Stimulated activated CD8-positive, alpha-beta memory T cell treated with anti-CD3 and anti-CD28 coated beads, Interleukin-12 subunit alpha, Interleukin-12 subunit beta, amount 100 ng/mL, for 4 hours (primary cell): ENCODE data around the gene KCNK2.

Experiments
- DNase-seq: peaks from one replicate; pipeline ENCODE4 v3.0.0-alpha.2; 2020; ENCODE audit warnings: low read depth

KCNK2 gene

DNA sequence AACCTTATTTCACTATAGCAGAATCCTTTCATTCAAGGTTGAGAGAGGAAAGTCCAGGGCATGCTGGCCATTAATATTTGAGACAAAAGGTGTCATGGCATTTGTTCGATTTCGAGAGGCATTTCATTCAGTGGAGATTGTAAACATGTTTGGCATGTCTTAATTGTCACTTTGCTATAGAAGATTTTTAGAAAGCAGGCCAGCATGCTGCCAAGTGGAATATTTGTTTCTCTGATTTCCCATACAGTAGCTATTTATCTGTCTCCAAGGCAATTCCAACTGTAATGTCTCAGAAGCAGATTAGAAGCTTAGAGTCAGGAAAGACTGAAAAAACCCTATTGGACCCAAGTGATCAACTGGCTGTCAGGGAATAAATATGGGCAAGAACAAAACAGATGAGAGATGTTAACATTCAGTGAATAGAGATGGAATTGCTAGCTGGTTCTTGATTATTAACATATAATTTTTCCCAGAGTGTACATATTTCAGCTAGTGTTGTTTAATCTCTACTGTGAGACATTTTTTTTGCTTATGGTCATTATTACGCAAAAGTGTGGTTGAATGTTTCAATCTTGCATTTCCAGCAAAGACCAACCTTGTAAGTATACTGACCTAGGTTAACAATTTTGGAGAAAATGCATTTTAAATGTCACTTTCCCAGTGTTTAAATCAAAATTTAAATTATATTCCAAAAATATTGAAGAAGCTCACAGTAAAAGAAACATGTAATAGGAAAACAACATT is 174.6 kb downstream of the KCNK2 start:
- no peak for DNase-seq

DNA sequence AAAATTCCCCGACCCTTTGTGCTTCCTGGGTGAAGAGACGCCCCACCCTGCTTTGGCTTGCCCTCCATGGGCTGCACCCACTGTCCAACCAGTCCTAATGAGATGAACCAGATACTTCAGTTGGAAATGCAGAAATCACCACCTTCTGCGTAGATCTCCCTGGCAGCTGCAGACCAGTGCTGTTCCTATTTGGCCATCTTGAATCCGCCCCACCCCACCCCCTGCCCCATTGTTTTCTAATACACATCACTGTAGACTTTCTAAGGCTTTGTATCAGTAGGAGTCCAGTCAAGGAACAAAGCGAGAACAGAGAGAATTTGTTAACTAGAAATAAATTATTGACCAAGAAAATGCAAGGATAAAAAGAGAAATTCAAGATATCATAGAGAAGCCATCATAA is 178.2 kb downstream of the KCNK2 start:
- DNase-seq, result no peak

DNA sequence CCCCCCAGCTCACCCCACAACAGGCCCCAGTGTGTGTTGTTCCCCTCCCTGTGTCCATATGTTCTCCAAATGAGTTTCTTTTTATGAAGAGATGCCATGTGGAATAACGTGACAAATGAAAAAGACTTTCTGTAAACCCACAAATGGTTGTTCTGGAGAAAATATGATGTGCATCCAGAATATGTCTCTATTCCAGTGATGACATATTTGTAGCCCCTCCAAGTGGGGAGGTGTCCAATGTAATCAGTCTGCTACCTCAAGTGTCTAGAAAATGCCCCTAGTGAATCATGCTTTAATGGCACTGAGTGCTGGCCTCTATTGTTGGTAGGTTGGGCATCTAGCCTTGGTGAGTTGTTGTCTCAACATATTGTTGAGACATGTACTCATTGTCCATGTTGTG is 179.6 kb downstream of the KCNK2 start:
- no peak for DNase-seq

DNA sequence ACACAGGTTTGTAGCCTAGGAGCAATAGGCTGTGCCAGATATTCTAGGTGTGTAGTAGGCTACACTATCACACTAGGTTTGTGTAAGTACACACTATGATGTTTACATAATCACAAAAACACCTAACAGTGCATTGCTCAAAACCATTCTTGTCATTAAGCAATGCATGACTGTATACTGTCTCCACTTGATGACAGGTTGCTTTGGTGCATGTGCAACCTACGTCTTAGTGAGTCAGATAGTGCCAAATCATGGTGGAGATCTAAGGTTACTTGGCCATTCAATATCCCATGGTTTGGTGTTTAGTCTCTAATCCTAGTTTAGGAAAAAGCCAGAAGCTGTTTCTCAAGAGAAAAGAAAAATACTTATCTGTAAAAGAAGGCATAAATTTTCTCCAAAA is 181.1 kb downstream of the KCNK2 start:
- no peak for DNase-seq

DNA sequence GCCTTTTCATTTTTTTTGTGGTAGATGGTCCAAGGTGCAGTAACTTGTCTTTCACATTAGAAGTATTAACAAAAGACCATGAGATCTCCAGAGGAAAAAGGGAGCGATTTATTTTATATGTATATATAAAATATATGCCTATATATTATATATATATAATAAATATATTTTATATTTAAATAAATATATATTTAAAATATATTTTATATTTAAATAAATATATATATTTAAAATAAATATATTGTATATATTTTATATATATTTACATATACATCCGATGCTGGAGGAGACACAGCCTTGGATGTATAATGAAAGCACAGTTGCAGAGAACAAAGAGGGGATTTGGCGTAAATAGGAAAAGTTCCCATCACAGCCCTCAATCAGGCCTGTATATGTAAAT is 182.1 kb downstream of the KCNK2 start:
- no peak for DNase-seq

DNA sequence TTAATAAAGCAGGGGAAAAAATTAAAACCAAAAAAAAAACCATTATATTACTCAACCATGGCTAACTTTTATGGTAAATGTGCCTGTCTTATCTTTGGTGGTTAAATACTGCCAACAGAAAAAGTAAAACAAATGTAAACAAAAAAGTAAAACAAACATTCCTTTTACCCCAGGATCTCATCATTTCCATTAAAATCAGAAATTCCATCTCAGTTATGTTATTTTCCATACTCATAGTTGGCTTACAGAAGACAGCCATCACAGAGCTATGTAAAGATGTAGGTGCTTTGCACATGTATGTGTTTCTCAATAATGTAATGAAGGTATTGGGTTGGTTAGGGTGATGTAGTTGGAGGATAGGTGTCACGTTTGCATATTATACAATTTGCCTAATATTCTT is 185.0 kb downstream of the KCNK2 start:
- DNase-seq, result no peak

DNA sequence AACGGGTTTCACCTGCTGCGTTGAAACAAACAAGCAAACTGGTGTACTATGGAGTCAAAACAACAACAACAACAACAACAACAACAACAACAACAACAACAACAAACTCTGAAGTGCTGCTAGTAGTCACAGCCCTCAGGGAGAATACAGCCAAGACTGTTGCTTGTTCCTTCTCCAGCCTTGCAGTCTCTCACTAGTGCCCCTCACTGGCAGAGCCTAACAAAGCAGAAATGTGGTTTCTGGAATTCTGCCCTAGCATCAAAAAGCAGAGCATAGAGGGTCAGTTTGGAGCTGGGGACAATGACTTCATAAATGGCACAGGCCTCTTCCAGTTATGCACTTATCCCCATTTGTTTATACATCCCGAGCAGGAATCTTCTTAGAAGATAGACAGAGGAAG is 187.4 kb downstream of the KCNK2 start:
- DNase-seq, result no peak

DNA sequence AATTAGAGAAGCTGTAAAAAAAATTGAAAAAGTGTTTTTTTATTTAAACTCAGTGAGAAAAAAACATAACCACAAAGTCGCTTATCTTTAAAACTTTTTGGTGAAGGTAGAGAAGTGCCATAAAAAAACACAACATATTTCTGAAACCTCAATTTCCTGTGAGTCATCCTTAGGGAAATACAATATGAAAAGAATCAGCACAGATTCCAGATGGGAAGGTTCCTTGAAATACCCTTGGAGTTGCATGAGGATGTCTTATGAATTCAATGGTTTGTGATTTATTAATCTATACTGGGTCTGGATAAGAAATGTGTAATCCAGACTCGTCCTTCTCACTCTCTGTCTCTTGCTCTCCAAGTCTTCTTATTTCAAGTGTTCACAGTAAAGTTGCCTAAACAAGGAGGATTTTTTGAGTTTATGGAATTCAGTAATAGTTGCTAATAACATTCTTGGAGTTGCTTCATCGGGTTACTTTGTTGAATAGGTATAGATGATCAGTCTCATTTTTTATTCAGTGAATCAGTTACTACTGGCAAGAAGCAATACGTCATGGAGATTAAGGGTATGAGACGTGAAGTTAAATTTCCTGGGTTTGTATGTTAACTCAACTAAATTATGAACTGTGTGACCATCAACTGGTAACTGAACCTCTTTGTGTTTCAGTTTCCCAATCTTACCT is 191.4 kb downstream of the KCNK2 start:
- DNase-seq, result no peak

DNA sequence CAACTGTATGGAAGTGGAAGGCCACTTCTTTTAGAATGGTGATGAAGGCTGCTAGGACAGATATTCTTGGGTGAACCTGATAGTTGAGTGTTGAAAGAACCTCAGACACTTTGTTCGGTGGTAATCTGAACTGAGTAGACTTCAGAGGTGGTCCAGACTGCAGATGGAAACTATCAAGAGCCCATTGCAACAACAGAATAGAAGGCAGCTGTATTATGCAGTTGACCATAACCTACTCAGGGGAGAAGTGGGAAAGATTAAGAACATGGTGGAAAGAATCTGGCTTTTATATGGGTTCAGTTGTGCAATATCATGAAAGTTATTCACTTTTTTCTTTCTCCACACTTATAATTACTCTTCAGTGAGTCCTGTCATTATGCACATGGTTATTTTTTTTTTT is 194.0 kb downstream of the KCNK2 start:
- DNase-seq, result no peak

DNA sequence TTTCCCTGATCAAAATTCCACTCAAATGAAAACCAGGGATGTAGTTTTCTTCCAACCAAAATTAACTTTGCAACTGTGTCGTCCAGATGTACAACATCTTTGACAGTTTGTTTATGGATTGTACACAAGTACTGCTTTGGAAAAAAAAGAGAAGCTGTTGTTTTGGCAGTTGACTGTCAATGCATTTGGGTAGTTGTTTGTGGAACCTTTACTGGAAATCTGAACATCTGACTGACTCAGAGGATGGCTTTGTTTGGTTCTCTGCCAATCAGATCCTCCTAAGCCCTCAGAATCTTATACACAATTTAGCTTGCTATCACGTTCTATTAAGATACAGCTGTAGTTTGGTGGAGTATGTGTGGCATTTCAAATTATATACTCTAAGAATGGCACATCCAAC is 195.0 kb downstream of the KCNK2 start:
- DNase-seq, result no peak

DNA sequence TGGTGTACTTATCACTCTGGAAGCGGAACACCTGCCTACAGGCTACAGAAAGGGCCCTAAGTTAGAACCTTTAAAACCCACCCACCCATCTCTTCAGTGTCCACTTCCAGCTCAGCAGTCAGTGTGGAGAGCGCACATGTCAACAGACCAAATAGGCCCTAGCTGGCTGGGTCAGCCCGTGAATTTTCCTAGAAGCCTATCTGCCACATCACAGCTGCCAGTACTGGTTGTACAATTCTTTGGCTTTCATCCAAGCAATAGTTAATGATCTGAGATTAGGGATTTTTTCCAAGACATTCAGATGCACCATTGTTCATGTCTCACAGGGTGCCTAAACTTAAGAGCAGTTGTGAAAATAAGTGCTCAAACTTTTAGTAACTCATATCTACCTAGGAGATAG is 197.1 kb downstream of the KCNK2 start:
- DNase-seq, result no peak

DNA sequence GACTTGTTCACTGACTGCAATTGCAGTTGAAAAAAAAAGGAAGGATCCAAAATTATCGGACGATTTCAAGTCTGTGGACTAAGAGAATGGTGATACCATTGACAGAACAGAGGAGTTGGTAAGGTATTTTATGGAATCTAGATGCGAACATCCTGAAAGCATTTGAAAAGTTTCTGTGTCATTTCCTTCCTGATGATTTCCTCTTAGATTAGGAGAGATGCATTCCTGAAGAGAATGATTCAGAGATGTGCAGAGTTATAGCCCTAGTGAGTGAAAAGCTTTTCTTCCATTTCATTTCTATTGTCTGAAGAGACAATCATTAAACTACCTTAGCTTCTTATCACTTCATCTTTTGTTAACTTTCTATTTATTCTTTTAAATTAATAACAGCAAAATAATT is 200.0 kb downstream of the KCNK2 start:
- no peak for DNase-seq

DNA sequence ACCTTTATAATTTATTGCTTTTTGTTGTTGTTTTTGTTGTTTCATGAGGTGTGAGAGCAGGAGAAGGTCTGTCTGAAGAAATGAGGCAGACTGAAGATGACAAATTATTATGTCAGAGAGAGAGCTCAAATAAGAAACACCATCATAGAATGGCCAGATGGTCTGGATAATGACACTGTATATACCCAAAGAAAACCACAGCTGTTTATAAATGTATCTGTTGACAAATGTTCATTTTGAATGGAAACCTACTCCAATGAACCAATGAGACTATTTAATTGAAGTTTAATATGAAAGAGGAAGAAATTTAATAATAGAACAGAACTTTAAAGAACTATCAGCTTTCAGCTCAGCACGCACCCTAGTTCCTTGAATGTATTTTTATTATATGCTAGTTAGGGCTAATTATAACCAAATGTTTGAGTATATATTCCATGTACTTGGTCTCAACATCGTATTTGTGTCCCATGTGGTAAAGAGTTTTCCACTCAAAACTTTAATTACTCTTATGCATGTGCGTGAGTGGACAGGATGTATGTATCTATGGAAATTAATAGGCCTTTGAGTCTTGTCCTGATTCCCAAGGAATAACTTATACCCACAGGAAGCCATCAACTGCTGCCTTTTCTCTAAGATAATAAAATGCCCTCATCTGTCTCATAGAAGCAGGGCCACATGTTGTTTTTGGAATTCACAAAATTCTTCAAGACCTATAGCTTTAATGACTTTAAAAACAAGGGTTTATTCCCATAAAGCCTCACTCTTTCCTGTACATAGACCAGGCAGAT is 202.7 kb downstream of the KCNK2 start:
- DNase-seq, result no peak
